Panc1 (cell line): Measurements from ENCODE around the gene SEMA4A.

ENCODE experiments used
- SIN3A ChIP-seq: IDR thresholded peaks from 2 replicates; pipeline ENCODE4 v1.6.1; 2012; ENCODE audit warnings: low read depth, mild to moderate bottlenecking, low read length, moderate library complexity, borderline replicate concordance; ENCODE audit not compliant: insufficient read depth
- TF ChIP-seq, protein P1 (sequence below): fragments of 450-650 bp; IDR thresholded peaks from 2 replicates; pipeline ENCODE4 v1.5.1; 2017; ENCODE audit warnings: mild to moderate bottlenecking

DNA sequence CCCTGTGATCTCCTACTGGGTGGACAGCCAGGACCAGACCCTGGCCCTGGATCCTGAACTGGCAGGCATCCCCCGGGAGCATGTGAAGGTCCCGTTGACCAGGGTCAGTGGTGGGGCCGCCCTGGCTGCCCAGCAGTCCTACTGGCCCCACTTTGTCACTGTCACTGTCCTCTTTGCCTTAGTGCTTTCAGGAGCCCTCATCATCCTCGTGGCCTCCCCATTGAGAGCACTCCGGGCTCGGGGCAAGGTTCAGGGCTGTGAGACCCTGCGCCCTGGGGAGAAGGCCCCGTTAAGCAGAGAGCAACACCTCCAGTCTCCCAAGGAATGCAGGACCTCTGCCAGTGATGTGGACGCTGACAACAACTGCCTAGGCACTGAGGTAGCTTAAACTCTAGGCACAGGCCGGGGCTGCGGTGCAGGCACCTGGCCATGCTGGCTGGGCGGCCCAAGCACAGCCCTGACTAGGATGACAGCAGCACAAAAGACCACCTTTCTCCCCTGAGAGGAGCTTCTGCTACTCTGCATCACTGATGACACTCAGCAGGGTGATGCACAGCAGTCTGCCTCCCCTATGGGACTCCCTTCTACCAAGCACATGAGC is 23.3 kb downstream of the SEMA4A start:
- TF ChIP-seq, protein P1, sequence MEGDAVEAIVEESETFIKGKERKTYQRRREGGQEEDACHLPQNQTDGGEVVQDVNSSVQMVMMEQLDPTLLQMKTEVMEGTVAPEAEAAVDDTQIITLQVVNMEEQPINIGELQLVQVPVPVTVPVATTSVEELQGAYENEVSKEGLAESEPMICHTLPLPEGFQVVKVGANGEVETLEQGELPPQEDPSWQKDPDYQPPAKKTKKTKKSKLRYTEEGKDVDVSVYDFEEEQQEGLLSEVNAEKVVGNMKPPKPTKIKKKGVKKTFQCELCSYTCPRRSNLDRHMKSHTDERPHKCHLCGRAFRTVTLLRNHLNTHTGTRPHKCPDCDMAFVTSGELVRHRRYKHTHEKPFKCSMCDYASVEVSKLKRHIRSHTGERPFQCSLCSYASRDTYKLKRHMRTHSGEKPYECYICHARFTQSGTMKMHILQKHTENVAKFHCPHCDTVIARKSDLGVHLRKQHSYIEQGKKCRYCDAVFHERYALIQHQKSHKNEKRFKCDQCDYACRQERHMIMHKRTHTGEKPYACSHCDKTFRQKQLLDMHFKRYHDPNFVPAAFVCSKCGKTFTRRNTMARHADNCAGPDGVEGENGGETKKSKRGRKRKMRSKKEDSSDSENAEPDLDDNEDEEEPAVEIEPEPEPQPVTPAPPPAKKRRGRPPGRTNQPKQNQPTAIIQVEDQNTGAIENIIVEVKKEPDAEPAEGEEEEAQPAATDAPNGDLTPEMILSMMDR: no peak
- no peak for TF ChIP-seq SIN3A
